K562 (cell line): ENCODE measurements around the gene CASR. TPM values are rescaled to one million over a fixed set of nuclear protein-coding genes. Genes with fewer than 3 reads are reported as not detected.

Experiments
- ATAC-seq: fragments of 200-7000 bp; cut with Tn5 transposase; 3 replicates; pipeline ENCODE4 v1.9.1; 2020; ENCODE audit warnings: moderate library complexity
- BruUV-seq: library from RNA; stranded (reverse); fragments of 400-500 nt; replicated peaks from 2 replicates; lab custom pipeline; 2021; lab: Mats Ljungman, UMichigan
- CTCF ChIA-PET: fragments of 300-600 bp; formaldehyde crosslinking; extraction: SDS; loops from one replicate; lab custom pipeline; 2021; ENCODE audit warnings: low intra/inter-chr PET ratio; lab: Yijun Ruan, JAX
- POLR2A ChIA-PET: fragments of 300-600, 350-650 bp; sonication (Branson Sonifier 250); formaldehyde crosslinking; extraction: SDS; loops from one replicate; lab custom pipeline; 2021; ENCODE audit warnings: antibody characterized with exemption, inconsistent platforms; lab: Yijun Ruan, JAX
- DNase-seq, 4 experiments: peaks; one replicate each; pipeline versions ENCODE4 v3.0.0 to v3.0.0-alpha.2; 2011 to 2018; ENCODE audit warnings: low spot score in 3 of 4, mixed read lengths in 3 of 4; ENCODE audit errors: extremely low read depth in 1 of 4
- FAIRE-seq: peaks from 2 replicates; lab custom pipeline; 2011; peaks lifted over from hg19 to GRCh38; lab: Jason Lieb, UNC
- H2AFZ ChIP-seq: 2 replicates; pipeline ENCODE4 v1.6.0; 2011; ENCODE audit warnings: low read depth, low read length, control low read depth, inconsistent platforms
- H3K27ac ChIP-seq: fragments of 200-600 bp; 3 replicates; pipeline ENCODE4 v1.8.0; 2011; ENCODE audit warnings: low read depth, mild to moderate bottlenecking, control low read depth, inconsistent platforms, low read length, moderate library complexity, mixed read lengths; ENCODE audit errors: extremely low read depth
- H3K27me3 ChIP-seq, 2 experiments: fragments of 300-600 bp in 1 of 2; 2 replicates in 1 of 2; 3 replicates in 1 of 2; pipeline versions ENCODE4 v1.6.0 to v1.8.0; 2011; ENCODE audit warnings: inconsistent platforms in 2 of 2, low read length in 2 of 2, mild to moderate bottlenecking in 1 of 2, mixed read lengths in 1 of 2, moderate library complexity in 1 of 2; ENCODE audit not compliant: control insufficient read depth in 2 of 2, insufficient read depth in 2 of 2
- H3K36me3 ChIP-seq: fragments of 300-600 bp; 3 replicates; pipeline ENCODE4 v1.8.0; 2011; ENCODE audit warnings: mild to moderate bottlenecking, low read length, inconsistent platforms; ENCODE audit not compliant: control insufficient read depth, insufficient read depth
- H3K4me1 ChIP-seq, 2 experiments: fragments of 200-600 bp in 1 of 2; replicated peaks in 1 of 2; 2 replicates in 1 of 2; 3 replicates in 1 of 2; pipeline versions ENCODE4 v1.5.1 to v1.8.0; 2011; ENCODE audit warnings: inconsistent platforms in 2 of 2, low read length in 2 of 2, mild to moderate bottlenecking in 1 of 2, mixed read lengths in 1 of 2, moderate library complexity in 1 of 2; ENCODE audit not compliant: control insufficient read depth in 2 of 2, insufficient read depth in 2 of 2
- H3K4me2 ChIP-seq: 2 replicates; pipeline ENCODE4 v1.6.1; 2011; ENCODE audit warnings: low read length, control low read depth, inconsistent platforms, mixed read lengths; ENCODE audit not compliant: insufficient read depth
- H3K4me3 ChIP-seq: fragments of 200-600 bp; sonication (generic), shearing (Covaris generic); 2 replicates; pipeline ENCODE4 v1.5.1; 2016; ENCODE audit warnings: control low read depth, inconsistent platforms
- H3K79me2 ChIP-seq: fragments of 200-600 bp; 3 replicates; pipeline ENCODE4 v1.8.0; 2011; ENCODE audit warnings: low read length, inconsistent platforms; ENCODE audit not compliant: control insufficient read depth, insufficient read depth
- H3K9ac ChIP-seq, 2 experiments: 2 replicates each; pipeline versions ENCODE4 v1.6.0 to v1.6.1; 2011; ENCODE audit warnings: low read depth in 2 of 2, low read length in 2 of 2, control low read depth in 1 of 2, inconsistent platforms in 1 of 2, mild to moderate bottlenecking in 1 of 2, mixed read lengths in 1 of 2; ENCODE audit not compliant: insufficient read depth in 1 of 2
- H3K9me1 ChIP-seq: one replicate; pipeline ENCODE4 v1.6.0; 2011; ENCODE audit warnings: inconsistent platforms, mild to moderate bottlenecking, low read length, moderate library complexity; ENCODE audit not compliant: control insufficient read depth, insufficient read depth
- H3K9me3 ChIP-seq: replicated peaks from 2 replicates; pipeline ENCODE4 v1.5.1; 2011; ENCODE audit warnings: low read depth, low read length, inconsistent platforms; ENCODE audit not compliant: control insufficient read depth, insufficient read depth
- H4K20me1 ChIP-seq: replicated peaks from 2 replicates; pipeline ENCODE4 v1.6.1; 2011; ENCODE audit warnings: low read length, inconsistent platforms, mixed read lengths; ENCODE audit not compliant: control insufficient read depth, insufficient read depth
- CXXC5 ChIP-seq: fragments of 250-450 bp; sonication (Bioruptor Pico); IDR thresholded peaks from 2 replicates; pipeline ENCODE4 v1.8.0; 2022; ENCODE audit warnings: inconsistent platforms, mild to moderate bottlenecking, moderate library complexity
- HEY1 ChIP-seq: fragments of 250-450 bp; sonication (Bioruptor Pico); IDR thresholded peaks from 2 replicates; pipeline ENCODE4 v1.5.0; 2020; ENCODE audit warnings: mild to moderate bottlenecking, moderate library complexity, borderline replicate concordance
- ILF3 ChIP-seq: fragments of 450-650 bp; IDR thresholded peaks from 2 replicates; pipeline ENCODE4 v1.6.1; 2018; ENCODE audit warnings: antibody characterized with exemption, mild to moderate bottlenecking, moderate library complexity, borderline replicate concordance
- KAT2B ChIP-seq: IDR thresholded peaks from one replicate; pipeline ENCODE4 v1.6.1; 2012; ENCODE audit warnings: low read depth, mild to moderate bottlenecking, control low read depth, inconsistent platforms, low read length, moderate library complexity
- POLR2H ChIP-seq: IDR thresholded peaks from 2 replicates; pipeline ENCODE4 v1.6.1; 2016; ENCODE audit warnings: missing genetic modification characterization, low read depth, mild to moderate bottlenecking, control low read depth, missing compliant biosample characterization, moderate library complexity
- RNF2 ChIP-seq: sonication (generic); IDR thresholded peaks from 2 replicates; pipeline ENCODE4 v1.6.1; 2016
- ZNF431 ChIP-seq: sonication (generic); formaldehyde crosslinking; IDR thresholded peaks from 2 replicates; pipeline ENCODE4 v1.8.0; 2022; ENCODE audit warnings: mild to moderate bottlenecking, missing genetic modification reagents
- ZNF445 ChIP-seq: fragments of 250-450 bp; sonication (Bioruptor Pico); IDR thresholded peaks from 2 replicates; pipeline ENCODE4 v1.4.0; 2020; ENCODE audit warnings: low read depth, mild to moderate bottlenecking, moderate library complexity
- WGBS: fragments of 100-300 bp; shearing (Covaris generic); methylation state at CpG from one replicate; pipeline ENCODE4 v1.1.6; 2016; ENCODE audit warnings: low coverage, mixed read lengths; ENCODE audit not compliant: insufficient coverage; ENCODE audit errors: missing lambda C conversion rate; 5-methylcytosine and 5-hydroxymethylcytosine counted together
- in situ Hi-C: fragments of 300-500 bp; cut with MboI; formaldehyde crosslinking; loops from 4 replicates; pipeline ENCODE4 v1.15.0; 2018; ENCODE audit warnings: inconsistent platforms, mixed read lengths
- intact Hi-C: fragments of 100-400 bp; cut with micrococcal nuclease; formaldehyde crosslinking; loops from 2 replicates; pipeline ENCODE4 v1.14.2; 2022
- polyA plus RNA-seq, 8 experiments: library from polyadenylated mRNA; depleted of rRNA in 4 of 8; stranded (reverse) in 5 of 8; unstranded in 3 of 8; fragments of >200 nt; fragmentation: Nextera tagmentation in 2 of 8; fragmentation: Illumina TruSeq in 1 of 8; extraction: Ambion mirVana in 2 of 8; extraction: Trizol in 1 of 8; gene quantifications; 2 replicates each; pipeline versions ENCODE4 v1.2.1 to v1.2.3, GENCODE V29; 2011 to 2014; ENCODE audit warnings: inconsistent platforms in 1 of 8, missing spikeins in 1 of 8
- total RNA-seq, 7 experiments: library from RNA; depleted of rRNA in 6 of 7; stranded (reverse); fragments of >200 nt in 6 of 7; fragmentation: Illumina TruSeq in 2 of 7; extraction: Trizol in 2 of 7; gene quantifications; 2 replicates each; pipeline versions ENCODE4 v1.2.1 to v1.2.3, GENCODE V29; 2011 to 2021; ENCODE audit warnings: low replicate concordance in 1 of 7
- TF ChIP-seq, protein P1 (sequence below): conservative IDR thresholded peaks from 2 replicates; pipeline ENCODE4 v1.6.1; 2011; ENCODE audit warnings: low read depth, mild to moderate bottlenecking, low read length; ENCODE audit not compliant: control insufficient read depth
- TF ChIP-seq, protein P2 (sequence below): fragments of 450-650 bp; IDR thresholded peaks from 2 replicates; pipeline ENCODE4 v1.7.1; 2018; ENCODE audit warnings: mild to moderate bottlenecking, low read depth; ENCODE audit not compliant: partially characterized antibody
- TF ChIP-seq, protein P3 (sequence below): fragments of 250-450 bp; sonication (Bioruptor Pico); IDR thresholded peaks from 2 replicates; pipeline ENCODE4 v1.4.0; 2020; ENCODE audit warnings: mild to moderate bottlenecking, moderate library complexity
- TF ChIP-seq, protein P4 (sequence below), 2 experiments: IDR thresholded peaks; 2 replicates each; pipeline ENCODE4 v1.6.1; 2011; ENCODE audit warnings: borderline replicate concordance in 1 of 2, control low read depth in 1 of 2, low read depth in 1 of 2, low read length in 1 of 2, mild to moderate bottlenecking in 1 of 2, mixed read lengths in 1 of 2, moderate library complexity in 1 of 2; ENCODE audit not compliant: insufficient read depth in 1 of 2, insufficient read length in 1 of 2, poor library complexity in 1 of 2, severe bottlenecking in 1 of 2; ENCODE audit errors: extremely low read depth in 1 of 2

CASR gene
- total and polyA plus RNA-seq, 9 of the 15 experiments (the other 6 are each of a cell fraction or from before 2014, with no cell fraction given): not detected

DNA sequence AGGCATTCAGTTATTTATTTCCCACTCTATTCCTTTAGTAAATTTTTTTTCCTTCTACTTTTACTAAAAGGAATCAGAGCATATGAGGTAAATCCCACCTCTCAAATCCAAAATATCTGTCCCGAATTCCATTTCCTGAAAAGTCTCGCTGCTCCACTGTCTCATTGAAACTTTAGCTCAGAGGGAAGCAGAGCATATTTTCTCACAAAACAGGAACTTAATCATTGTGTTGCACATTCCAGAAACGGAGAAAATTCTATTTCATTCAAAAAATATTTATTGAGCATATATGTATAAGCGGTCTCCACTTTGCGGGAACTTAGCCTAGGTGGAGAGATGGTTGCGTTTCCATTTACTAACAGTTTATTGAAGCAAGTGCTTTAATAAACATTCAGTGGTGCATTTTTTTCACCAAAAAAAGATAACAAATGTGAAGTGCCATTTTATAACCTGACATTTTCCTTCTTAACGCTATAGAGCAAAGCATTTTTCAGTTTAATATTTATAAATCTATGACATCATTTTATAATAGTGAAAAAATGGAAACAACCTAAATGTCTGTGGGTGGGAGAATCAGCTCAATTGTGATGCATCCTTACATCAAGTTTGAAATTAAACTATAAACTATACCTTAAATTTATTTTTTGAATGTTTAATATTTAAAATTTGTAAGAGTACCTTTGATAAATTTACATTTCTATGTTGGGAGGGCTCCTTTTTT, 74.3 kb downstream of the CASR start:
- no peaks in the 10 kb centered on the region for H3K4me1 ChIP-seq
- no peaks in the 10 kb centered on the region for H3K36me3 ChIP-seq
- H3K9ac ChIP-seq: no peak overlapping the region
- H3K9me3 ChIP-seq: no peaks in the 10 kb centered on the region
- H3K9me1 ChIP-seq: no peaks in the 10 kb centered on the region
- CTCF ChIA-PET: interaction anchor here (0.7 to 1.4 kb wide), 2 partner anchors 581 to 711 kb away, joined by 6 read pairs; no protein-coding TSS in a partner anchor
- POLR2A ChIA-PET: no interaction called here
- no peak overlapping the region for H2AFZ ChIP-seq
- no peaks in the 10 kb centered on the region for H3K79me2 ChIP-seq
- H3K27ac ChIP-seq: no peak overlapping the region
- no peak for ATAC-seq
- TF ChIP-seq, protein P1, sequence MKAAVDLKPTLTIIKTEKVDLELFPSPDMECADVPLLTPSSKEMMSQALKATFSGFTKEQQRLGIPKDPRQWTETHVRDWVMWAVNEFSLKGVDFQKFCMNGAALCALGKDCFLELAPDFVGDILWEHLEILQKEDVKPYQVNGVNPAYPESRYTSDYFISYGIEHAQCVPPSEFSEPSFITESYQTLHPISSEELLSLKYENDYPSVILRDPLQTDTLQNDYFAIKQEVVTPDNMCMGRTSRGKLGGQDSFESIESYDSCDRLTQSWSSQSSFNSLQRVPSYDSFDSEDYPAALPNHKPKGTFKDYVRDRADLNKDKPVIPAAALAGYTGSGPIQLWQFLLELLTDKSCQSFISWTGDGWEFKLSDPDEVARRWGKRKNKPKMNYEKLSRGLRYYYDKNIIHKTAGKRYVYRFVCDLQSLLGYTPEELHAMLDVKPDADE: no peak
- TF ChIP-seq ZNF445 (no peak), KAT2B (no peak), HEY1 (CRISPR knock-in tag) (no peak), POLR2H (tag) (no peak), RNF2 (no peak), ZNF431 (CRISPR knock-in tag) (no peak), ILF3 (no peak), CXXC5 (CRISPR knock-in tag) (no peak)
- TF ChIP-seq, protein P2, sequence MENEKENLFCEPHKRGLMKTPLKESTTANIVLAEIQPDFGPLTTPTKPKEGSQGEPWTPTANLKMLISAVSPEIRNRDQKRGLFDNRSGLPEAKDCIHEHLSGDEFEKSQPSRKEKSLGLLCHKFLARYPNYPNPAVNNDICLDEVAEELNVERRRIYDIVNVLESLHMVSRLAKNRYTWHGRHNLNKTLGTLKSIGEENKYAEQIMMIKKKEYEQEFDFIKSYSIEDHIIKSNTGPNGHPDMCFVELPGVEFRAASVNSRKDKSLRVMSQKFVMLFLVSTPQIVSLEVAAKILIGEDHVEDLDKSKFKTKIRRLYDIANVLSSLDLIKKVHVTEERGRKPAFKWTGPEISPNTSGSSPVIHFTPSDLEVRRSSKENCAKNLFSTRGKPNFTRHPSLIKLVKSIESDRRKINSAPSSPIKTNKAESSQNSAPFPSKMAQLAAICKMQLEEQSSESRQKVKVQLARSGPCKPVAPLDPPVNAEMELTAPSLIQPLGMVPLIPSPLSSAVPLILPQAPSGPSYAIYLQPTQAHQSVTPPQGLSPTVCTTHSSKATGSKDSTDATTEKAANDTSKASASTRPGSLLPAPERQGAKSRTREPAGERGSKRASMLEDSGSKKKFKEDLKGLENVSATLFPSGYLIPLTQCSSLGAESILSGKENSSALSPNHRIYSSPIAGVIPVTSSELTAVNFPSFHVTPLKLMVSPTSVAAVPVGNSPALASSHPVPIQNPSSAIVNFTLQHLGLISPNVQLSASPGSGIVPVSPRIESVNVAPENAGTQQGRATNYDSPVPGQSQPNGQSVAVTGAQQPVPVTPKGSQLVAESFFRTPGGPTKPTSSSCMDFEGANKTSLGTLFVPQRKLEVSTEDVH: no peak
- TF ChIP-seq, protein P3, sequence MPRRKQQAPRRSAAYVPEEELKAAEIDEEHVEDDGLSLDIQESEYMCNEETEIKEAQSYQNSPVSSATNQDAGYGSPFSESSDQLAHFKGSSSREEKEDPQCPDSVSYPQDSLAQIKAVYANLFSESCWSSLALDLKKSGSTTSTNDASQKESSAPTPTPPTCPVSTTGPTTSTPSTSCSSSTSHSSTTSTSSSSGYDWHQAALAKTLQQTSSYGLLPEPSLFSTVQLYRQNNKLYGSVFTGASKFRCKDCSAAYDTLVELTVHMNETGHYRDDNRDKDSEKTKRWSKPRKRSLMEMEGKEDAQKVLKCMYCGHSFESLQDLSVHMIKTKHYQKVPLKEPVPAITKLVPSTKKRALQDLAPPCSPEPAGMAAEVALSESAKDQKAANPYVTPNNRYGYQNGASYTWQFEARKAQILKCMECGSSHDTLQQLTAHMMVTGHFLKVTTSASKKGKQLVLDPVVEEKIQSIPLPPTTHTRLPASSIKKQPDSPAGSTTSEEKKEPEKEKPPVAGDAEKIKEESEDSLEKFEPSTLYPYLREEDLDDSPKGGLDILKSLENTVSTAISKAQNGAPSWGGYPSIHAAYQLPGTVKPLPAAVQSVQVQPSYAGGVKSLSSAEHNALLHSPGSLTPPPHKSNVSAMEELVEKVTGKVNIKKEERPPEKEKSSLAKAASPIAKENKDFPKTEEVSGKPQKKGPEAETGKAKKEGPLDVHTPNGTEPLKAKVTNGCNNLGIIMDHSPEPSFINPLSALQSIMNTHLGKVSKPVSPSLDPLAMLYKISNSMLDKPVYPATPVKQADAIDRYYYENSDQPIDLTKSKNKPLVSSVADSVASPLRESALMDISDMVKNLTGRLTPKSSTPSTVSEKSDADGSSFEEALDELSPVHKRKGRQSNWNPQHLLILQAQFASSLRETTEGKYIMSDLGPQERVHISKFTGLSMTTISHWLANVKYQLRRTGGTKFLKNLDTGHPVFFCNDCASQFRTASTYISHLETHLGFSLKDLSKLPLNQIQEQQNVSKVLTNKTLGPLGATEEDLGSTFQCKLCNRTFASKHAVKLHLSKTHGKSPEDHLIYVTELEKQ (CRISPR knock-in tag): no peak
- TF ChIP-seq, protein P4, sequence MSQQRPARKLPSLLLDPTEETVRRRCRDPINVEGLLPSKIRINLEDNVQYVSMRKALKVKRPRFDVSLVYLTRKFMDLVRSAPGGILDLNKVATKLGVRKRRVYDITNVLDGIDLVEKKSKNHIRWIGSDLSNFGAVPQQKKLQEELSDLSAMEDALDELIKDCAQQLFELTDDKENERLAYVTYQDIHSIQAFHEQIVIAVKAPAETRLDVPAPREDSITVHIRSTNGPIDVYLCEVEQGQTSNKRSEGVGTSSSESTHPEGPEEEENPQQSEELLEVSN (IDR thresholded peaks at IDR 0.05; ENCODE audit: borderline replicate concordance in 1 of 2, extremely low read depth in 1 of 2, insufficient read depth in 1 of 2, insufficient read length in 1 of 2, low read depth in 1 of 2, low read length in 1 of 2, poor library complexity in 1 of 2, severe bottlenecking in 1 of 2): no peak
- TF ChIP-seq, all 486 proteins: peak for 0
- no peak for FAIRE-seq
- WGBS: 0% methylated on average over 7 of the region's 7 CpGs
- intact Hi-C loops (loop anchor here (1.0 kb wide), 1 partner anchor 712 kb away; no protein-coding TSS in a partner anchor), in situ Hi-C loops (no loop called here)
- Histone ChIP-seq H3K4me2 (no peak overlapping the region), H3K4me3 (no peak overlapping the region), H3K27me3 (peaks cover 5 to 15% of the 10 kb centered on the region in 2 experiments; a peak in 3 of 5 replicates), H4K20me1 (no peaks in the 10 kb centered on the region)
- no peak for DNase-seq
- BruUV-seq: no TSS peak
